GM18870 (cell line): ENCODE measurements around the gene ADIPOQ.
"Not testable (repeated sequence)": the region's sequence is repeated elsewhere in the genome, so short reads cannot be mapped to it uniquely, and the experiment has no call there.

Experiments
- ATAC-seq: cut with Tn5 transposase; IDR thresholded peaks from one replicate; pipeline ENCODE4 v1.9.1; 2021; ENCODE audit warnings: moderate library complexity; ENCODE audit not compliant: unreplicated experiment

The ADIPOQ gene

DNA sequence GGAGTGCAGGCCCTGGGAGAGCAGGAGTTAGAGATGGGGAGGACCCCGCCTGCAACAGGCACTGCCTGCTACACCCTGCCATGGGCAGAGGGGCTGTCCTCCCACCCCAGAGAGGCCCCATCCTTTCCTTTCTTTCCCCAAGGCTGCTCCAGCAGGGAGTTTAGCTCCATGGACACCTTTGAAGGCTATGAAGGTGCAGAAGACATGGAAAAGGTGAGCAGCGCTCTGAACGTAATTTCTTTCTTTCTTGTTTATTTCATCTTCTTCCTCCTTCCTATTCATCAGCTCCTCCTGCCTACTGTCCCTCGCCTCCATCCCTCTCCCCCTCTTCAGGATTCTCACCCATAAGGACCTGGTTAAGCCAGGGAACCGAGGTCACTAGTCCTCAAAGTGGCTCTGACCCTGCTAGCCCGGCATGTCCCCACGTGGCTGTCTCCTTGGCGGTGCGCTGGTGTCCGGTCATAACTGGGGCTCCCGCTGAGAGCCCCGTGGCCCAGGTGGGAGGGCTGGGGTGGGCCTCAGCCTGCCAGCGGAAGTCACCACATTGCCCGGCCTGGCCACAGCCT is 16.0 kb upstream of the ADIPOQ start:
- ATAC-seq, result no peak

GRCh38 chr3:186826976-186827857 is 15.3 kb upstream of the ADIPOQ start:
- ATAC-seq, result no peak

DNA sequence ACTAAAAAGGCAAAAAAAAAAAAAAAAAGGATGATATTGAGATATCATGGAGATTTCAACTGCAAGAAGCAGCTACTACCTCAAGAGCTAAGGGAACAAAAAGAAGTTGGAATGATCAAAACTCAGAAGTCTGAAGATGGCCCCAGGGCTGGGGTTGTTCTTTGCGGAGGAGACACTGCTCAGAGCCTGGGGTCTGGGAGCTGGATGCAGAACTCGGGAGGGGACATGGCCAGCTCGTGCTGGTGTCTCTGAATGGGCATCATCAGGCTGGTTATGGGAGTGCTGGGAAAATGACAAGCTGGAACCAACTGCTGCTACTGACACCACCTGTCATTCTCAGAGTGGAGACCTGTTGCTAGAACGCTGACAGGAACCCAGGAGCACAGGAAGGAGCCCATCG is 14.2 kb upstream of the ADIPOQ start:
- no peak for ATAC-seq

DNA sequence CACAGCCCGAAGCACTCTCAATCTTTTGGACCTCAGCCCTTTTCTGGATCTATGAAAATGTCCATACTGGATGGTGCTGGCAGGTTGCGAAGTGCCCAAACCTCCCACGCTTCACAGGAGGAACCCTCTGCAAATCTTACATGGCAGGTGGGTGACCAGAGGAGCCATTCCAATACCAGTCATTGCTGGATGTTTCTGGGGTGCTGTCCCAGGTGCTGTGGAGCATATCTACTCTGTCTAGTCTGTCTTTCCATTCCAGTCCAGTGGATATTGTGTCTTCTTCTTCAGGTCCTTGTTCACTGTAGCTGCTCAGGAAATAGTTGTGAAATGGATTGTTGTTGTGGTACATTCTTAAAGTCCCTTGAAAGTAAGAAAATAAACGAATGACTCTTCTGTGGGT is 10.7 kb upstream of the ADIPOQ start:
- ATAC-seq, result no peak

- ATAC-seq, result no peak
These were observed 10.2 kb upstream of the ADIPOQ start for GRCh38 chr3:186832276-186832675.

GRCh38 chr3:186839874-186840641 is 2.5 kb upstream of the ADIPOQ start:
- no peak for ATAC-seq

GRCh38 chr3:186841620-186842019 is 890 bp upstream of the ADIPOQ start:
- ATAC-seq, result no peak

GRCh38 chr3:186843039-186843432 is 526 bp downstream of the ADIPOQ start:
- no peak for ATAC-seq

- ATAC-seq, result no peak
These were observed 2.4 kb downstream of the ADIPOQ start for GRCh38 chr3:186844908-186845307.

DNA sequence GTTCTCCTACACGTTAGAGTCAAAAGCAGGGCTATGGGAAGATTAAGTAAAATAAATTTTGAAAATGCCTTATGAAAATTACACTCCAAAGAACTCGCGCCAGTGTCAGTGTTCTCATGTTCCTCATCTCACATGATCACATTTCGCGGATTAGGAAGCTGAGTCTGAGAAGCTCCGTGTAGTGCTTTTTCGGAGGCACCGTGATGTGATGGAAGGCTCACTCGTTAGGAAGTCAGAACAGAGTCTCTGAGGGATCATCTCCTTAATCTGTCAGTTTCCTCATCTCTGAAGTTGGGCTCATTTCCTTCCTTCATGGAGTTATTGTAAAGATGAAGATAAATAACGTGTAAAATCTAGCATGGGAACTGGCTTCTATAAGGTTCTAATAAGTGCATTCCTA is 3.2 kb downstream of the ADIPOQ start:
- no peak for ATAC-seq

DNA sequence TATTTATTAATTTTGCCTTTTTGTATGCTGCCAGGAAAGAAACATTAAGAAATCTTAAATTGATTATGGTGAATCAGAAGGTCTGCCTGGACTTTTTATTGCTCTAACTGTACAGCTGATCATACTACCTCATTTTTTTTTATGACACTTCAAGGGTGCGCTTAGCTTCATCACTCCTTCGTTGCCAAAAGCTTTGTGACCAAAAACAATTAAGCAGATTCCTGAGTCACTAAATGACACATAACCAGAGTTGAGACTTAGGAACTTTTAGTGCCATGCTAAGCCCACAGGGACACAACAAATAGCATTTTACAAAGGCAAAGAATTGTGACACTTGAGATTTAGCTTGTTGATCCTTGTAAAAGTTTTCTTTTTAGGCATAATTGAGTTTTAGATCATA is 4.9 kb downstream of the ADIPOQ start:
- ATAC-seq, result no peak

- ATAC-seq, result no peak
These were observed 7.0 kb downstream of the ADIPOQ start for GRCh38 chr3:186849374-186849975.

- not testable (repeated sequence) for ATAC-seq
These were observed 9.3 kb downstream of the ADIPOQ start for GRCh38 chr3:186851835-186852234.

DNA sequence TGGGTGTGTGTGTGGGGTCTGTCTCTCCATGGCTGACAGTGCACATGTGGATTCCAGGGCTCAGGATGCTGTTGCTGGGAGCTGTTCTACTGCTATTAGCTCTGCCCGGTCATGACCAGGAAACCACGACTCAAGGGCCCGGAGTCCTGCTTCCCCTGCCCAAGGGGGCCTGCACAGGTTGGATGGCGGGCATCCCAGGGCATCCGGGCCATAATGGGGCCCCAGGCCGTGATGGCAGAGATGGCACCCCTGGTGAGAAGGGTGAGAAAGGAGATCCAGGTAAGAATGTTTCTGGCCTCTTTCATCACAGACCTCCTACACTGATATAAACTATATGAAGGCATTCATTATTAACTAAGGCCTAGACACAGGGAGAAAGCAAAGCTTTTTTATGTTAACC is 10.5 kb downstream of the ADIPOQ start:
- no peak for ATAC-seq

DNA sequence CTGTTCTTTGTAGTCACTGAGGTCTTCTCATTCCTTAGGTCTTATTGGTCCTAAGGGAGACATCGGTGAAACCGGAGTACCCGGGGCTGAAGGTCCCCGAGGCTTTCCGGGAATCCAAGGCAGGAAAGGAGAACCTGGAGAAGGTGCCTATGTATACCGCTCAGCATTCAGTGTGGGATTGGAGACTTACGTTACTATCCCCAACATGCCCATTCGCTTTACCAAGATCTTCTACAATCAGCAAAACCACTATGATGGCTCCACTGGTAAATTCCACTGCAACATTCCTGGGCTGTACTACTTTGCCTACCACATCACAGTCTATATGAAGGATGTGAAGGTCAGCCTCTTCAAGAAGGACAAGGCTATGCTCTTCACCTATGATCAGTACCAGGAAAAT is 11.6 kb downstream of the ADIPOQ start:
- ATAC-seq, result no peak

- ATAC-seq, result no peak
These were observed 12.4 kb downstream of the ADIPOQ start for GRCh38 chr3:186854954-186855353.

GRCh38 chr3:186857743-186858142 is 15.2 kb downstream of the ADIPOQ start:
- no peak for ATAC-seq

- not testable (repeated sequence) for ATAC-seq
These were observed 22.8 kb downstream of the ADIPOQ start for GRCh38 chr3:186865215-186865853.

DNA sequence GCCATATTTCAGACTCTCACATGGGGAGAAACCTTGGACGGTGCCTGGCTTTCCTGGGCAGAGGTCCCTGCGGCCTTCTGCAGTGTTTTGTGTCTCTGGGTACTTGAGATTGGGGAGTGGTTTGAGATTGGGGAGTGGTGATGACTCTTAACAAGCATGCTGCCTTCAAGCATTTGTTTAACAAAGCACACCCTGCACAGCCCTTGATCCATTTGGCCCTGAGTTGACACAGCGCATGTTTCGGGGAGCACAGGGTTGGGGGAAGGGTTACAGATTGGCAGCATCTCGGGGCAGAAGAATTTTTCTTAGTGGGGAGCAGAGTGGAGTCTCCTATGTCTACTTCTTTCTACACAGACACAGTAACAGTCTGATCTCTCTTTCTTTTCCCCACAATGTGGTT is 23.6 kb downstream of the ADIPOQ start:
- ATAC-seq, result not testable (repeated sequence)

DNA sequence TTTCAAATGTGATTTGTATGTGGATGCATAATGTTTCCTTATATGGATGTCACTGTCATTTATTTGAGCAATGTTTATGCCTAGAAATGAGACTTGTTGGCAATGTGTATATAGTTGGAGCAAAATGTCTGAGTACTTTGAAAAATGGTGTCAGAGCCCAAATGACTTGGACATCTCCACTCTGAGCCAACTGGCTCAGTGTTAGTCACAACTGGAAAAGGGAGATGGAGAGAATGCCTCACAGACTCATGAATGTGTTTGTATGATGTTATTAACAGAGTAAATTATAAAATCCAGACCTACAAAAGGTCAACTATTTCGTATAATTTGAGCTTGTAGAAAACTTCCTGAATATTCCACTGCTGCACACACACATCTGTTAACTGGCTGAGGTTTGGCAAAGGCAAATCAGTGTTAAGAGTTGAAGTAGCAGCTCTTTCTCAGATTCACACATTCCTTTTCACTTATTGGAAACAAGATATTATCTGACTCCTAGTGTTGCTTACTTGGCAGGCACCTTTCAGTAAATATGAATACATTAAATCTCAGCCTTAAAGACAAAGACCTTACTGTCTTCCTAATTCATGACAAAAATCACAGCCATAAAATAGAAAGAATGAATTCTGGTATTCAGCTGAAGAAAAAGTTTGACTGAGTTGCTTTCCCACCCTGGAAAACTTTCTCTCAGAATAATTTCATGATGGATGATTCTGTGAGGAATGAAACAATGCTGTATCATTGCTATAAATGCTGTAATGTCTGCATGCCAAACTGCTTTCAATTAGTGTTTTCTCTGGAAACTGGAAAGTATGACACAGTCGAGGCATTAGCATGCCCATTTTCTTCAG is 27.0 kb downstream of the ADIPOQ start:
- no peak for ATAC-seq
